ENCODE measurements around the gene IFNA6.

- TF ChIP-seq POLR2AphosphoS5 (IDR thresholded peaks at IDR 0.05) (no peak), CTCF (IDR thresholded peaks at IDR 0.05) (no peak), POLR2A (IDR thresholded peaks at IDR 0.05) (no peak)
Observed at GRCh38 chr9:21316032-21316842, 34.5 kb downstream of the IFNA6 start.

Data from breast epithelium (tissue), 3 donors.